Ishikawa (cell line): ENCODE data around the gene CD4.

Experiments used
- CEBPB ChIP-seq: IDR thresholded peaks from 2 replicates; pipeline ENCODE4 v1.6.1; 2012
- CREB1 ChIP-seq: IDR thresholded peaks from 2 replicates; pipeline ENCODE4 v1.6.1; 2012; ENCODE audit warnings: low read depth
- EGR1 ChIP-seq: IDR thresholded peaks from 2 replicates; pipeline ENCODE4 v1.6.1; 2012
- EP300 ChIP-seq: IDR thresholded peaks from 2 replicates; pipeline ENCODE4 v1.6.1; 2012; ENCODE audit warnings: borderline replicate concordance
- FOXM1 ChIP-seq: IDR thresholded peaks from 2 replicates; pipeline ENCODE4 v1.6.1; 2012; ENCODE audit warnings: low read depth, borderline replicate concordance
- MAX ChIP-seq: IDR thresholded peaks from 2 replicates; pipeline ENCODE4 v1.6.1; 2012
- NFIC ChIP-seq: IDR thresholded peaks from 2 replicates; pipeline ENCODE4 v1.6.1; 2012
- RAD21 ChIP-seq: IDR thresholded peaks from 2 replicates; pipeline ENCODE4 v1.6.1; 2012; ENCODE audit warnings: low read depth
- REST ChIP-seq: IDR thresholded peaks from 2 replicates; pipeline ENCODE4 v1.6.1; 2012; ENCODE audit warnings: low read depth, mild to moderate bottlenecking
- TCF12 ChIP-seq: IDR thresholded peaks from 2 replicates; pipeline ENCODE4 v1.6.1; 2012; ENCODE audit warnings: low read depth
- TEAD4 ChIP-seq: IDR thresholded peaks from 2 replicates; pipeline ENCODE4 v1.6.1; 2012
- USF1 ChIP-seq: IDR thresholded peaks from 2 replicates; pipeline ENCODE4 v1.6.1; 2012
- YY1 ChIP-seq: IDR thresholded peaks from 2 replicates; pipeline ENCODE4 v1.6.1; 2012; ENCODE audit warnings: low read depth
- ZBTB7A ChIP-seq: IDR thresholded peaks from 2 replicates; pipeline ENCODE4 v1.6.1; 2012; ENCODE audit warnings: low read depth

CD4 gene

GRCh38 chr12:6778574-6779550, 10.5 kb upstream of the CD4 start:
- no peak for TF ChIP-seq FOXM1
- TF ChIP-seq EP300: 0 out of 2 replicates have a peak, but pooled peaks have one; percentile 16
- no peak for TF ChIP-seq NFIC
- peak; percentile 69 for TF ChIP-seq TCF12
- TF ChIP-seq MAX: no peak; the same call in none of the 2 replicates
- TF ChIP-seq CEBPB: no peak
- TF ChIP-seq REST: no peak
- TF ChIP-seq USF1: no peak
- TF ChIP-seq YY1: peak; percentile 35; the same call in 1 of the 2 replicates
- peak; percentile 100 for TF ChIP-seq RAD21

GRCh38 chr12:6779708-6780432, 9.5 kb upstream of the CD4 start:
- TF ChIP-seq CREB1 (no peak), REST (no peak), YY1 (no peak), MAX (no peak), FOXM1 (no peak), RAD21 (no peak), EP300 (no peak)

GRCh38 chr12:6780573-6780972, 8.8 kb upstream of the CD4 start:
- TF ChIP-seq FOXM1: no peak
- TF ChIP-seq MAX: no peak
- no peak for TF ChIP-seq CREB1
- TF ChIP-seq REST: no peak
- no peak for TF ChIP-seq YY1
- TF ChIP-seq NFIC: no peak
- TF ChIP-seq USF1: no peak
- no peak for TF ChIP-seq CEBPB
- no peak for TF ChIP-seq RAD21
- TF ChIP-seq TEAD4: no peak

- TF ChIP-seq EGR1: no peak
- no peak for TF ChIP-seq YY1
- no peak for TF ChIP-seq TEAD4
- no peak for TF ChIP-seq RAD21
- no peak for TF ChIP-seq FOXM1
- no peak for TF ChIP-seq ZBTB7A
- TF ChIP-seq CREB1: no peak
- no peak for TF ChIP-seq NFIC
These were observed 7.2 kb upstream of the CD4 start for GRCh38 chr12:6782119-6782518.
